Measurements from ENCODE around the gene PANX2. TPM values are rescaled to one million over a fixed set of nuclear protein-coding genes. Genes with fewer than 3 reads are reported as not detected.
"Not testable (repeated sequence)": the region's sequence is repeated elsewhere in the genome, so short reads cannot be mapped to it uniquely, and the experiment has no call there.

The PANX2 gene
- total and polyA plus RNA-seq, 2 experiments from 2014 or later: 0.44 to 2.1 TPM

DNA sequence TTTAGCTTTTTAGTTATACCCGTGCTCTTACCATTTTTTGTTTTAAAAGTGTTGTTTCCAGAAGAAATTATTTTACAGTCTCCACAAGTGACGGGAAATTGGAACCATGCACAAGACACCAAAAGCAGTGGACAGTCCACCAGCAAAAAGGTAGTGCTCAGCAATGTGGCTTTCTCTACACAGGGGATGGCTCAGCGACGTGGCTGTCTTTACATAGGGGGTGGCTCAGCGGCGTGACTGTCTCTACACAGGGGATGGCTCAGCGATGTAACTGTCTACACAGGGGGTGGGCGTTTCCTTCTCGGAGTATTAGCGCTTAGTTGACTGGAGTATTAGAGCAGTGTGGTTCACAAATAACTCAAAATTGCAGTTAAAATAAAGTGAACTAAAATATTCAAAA lies 36.0 kb upstream of the PANX2 start:
- 77% methylated on average over 10 of the region's 10 CpGs for WGBS (ENCODE audit: low lambda C conversion rate, missing lambda C conversion rate)
- no peaks in the 10 kb centered on the region for H4K20me1 ChIP-seq (ENCODE audit: insufficient read depth, poor library complexity, severe bottlenecking)
- no peak overlapping the region for H3K4me2 ChIP-seq
- no peaks in the 10 kb centered on the region for H3K9me3 ChIP-seq (ENCODE audit: low read depth)
- no peak overlapping the region for H3K4me3 ChIP-seq
- H3K4me1 ChIP-seq (ENCODE audit: insufficient read depth): no peaks in the 10 kb centered on the region
- no peak overlapping the region for H3K27ac ChIP-seq
- no peaks in the 10 kb centered on the region for H3K27me3 ChIP-seq
- no peak overlapping the region for H2AFZ ChIP-seq
- H3K79me2 ChIP-seq: no peaks in the 10 kb centered on the region
- no peaks in the 10 kb centered on the region for H3K9me2 ChIP-seq (replicated peaks; ENCODE audit: insufficient read depth)
- DNase-seq (ENCODE audit: low spot score): no peak
- TF ChIP-seq, protein P1, sequence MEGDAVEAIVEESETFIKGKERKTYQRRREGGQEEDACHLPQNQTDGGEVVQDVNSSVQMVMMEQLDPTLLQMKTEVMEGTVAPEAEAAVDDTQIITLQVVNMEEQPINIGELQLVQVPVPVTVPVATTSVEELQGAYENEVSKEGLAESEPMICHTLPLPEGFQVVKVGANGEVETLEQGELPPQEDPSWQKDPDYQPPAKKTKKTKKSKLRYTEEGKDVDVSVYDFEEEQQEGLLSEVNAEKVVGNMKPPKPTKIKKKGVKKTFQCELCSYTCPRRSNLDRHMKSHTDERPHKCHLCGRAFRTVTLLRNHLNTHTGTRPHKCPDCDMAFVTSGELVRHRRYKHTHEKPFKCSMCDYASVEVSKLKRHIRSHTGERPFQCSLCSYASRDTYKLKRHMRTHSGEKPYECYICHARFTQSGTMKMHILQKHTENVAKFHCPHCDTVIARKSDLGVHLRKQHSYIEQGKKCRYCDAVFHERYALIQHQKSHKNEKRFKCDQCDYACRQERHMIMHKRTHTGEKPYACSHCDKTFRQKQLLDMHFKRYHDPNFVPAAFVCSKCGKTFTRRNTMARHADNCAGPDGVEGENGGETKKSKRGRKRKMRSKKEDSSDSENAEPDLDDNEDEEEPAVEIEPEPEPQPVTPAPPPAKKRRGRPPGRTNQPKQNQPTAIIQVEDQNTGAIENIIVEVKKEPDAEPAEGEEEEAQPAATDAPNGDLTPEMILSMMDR (IDR thresholded peaks at IDR 0.05; ENCODE audit: poor library complexity): no peak
- TF ChIP-seq EZH2 (IDR thresholded peaks at IDR 0.05; ENCODE audit: borderline replicate concordance): no peak
- TF ChIP-seq EZH2phosphoT487 (IDR thresholded peaks at IDR 0.05; ENCODE audit: low read depth, severe bottlenecking, unreplicated experiment): no peak
- no peaks in the 10 kb centered on the region for H3K36me3 ChIP-seq (replicated peaks; ENCODE audit: insufficient read depth, low read depth)

DNA sequence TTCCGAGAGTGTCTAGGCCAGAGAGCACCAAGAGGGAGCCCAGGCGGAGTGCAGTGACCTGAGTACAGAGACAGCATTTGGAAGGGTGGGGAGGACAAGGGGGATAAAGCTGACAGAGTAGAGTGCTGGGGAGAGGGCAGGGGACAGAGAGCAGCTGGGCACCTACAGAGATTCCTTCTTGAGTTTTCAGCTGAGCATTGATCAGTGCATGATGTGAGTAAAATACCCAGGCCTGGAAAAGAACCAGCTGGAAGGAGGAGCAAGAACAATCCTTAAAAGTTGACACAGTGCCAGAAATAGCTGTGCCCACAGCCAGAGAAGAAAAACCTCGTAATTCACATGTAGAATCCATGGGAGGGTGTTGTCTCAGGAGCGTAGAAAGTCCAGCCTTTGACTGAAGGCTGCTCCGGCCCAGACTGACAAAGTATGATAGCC lies 33.9 kb upstream of the PANX2 start:
- WGBS (ENCODE audit: low lambda C conversion rate, missing lambda C conversion rate): 79% methylated on average over 5 of the region's 5 CpGs
- Histone ChIP-seq H3K4me1 (ENCODE audit: insufficient read depth) (no peaks in the 10 kb centered on the region), H4K20me1 (ENCODE audit: insufficient read depth, poor library complexity, severe bottlenecking) (no peaks in the 10 kb centered on the region), H3K4me2 (no peak overlapping the region), H3K27me3 (no peaks in the 10 kb centered on the region), H3K27ac (no peak overlapping the region), H3K4me3 (no peak overlapping the region), H3K9me2 (replicated peaks; ENCODE audit: insufficient read depth) (no peaks in the 10 kb centered on the region), H3K36me3 (replicated peaks; ENCODE audit: insufficient read depth, low read depth) (no peaks in the 10 kb centered on the region), H3K79me2 (no peaks in the 10 kb centered on the region), H2AFZ (no peak overlapping the region), H3K9me3 (ENCODE audit: low read depth) (no peaks in the 10 kb centered on the region)
- DNase-seq (ENCODE audit: low spot score): no peak
- TF ChIP-seq, protein P1 (IDR thresholded peaks at IDR 0.05; ENCODE audit: poor library complexity): no peak
- TF ChIP-seq EZH2 (IDR thresholded peaks at IDR 0.05; ENCODE audit: borderline replicate concordance): no peak
- TF ChIP-seq EZH2phosphoT487 (IDR thresholded peaks at IDR 0.05; ENCODE audit: low read depth, severe bottlenecking, unreplicated experiment): no peak

DNA sequence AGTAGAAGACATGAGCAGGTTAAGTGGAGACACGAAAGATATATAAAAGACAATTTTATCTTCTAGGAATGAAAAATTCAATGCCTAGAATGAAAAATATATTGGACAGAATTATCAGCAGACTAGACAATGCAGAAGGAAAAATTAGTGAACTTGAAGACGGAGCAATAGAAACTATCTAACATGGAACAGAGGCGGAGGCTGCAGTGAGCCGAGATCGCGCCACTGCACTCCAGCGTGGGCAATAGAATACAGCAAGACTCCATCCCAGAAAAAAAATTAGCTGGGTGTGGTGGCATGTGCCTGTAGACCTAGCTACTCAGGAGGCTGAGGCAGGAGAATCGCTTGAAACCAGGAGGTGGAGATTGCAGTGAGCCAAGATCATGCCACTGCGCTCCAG lies 33.3 kb upstream of the PANX2 start:
- not testable (repeated sequence) for H3K9me2 ChIP-seq (replicated peaks; ENCODE audit: insufficient read depth); H2AFZ ChIP-seq; H3K9me3 ChIP-seq (ENCODE audit: low read depth); H3K27me3 ChIP-seq; H4K20me1 ChIP-seq (ENCODE audit: insufficient read depth, poor library complexity, severe bottlenecking); DNase-seq (ENCODE audit: low spot score); H3K4me1 ChIP-seq (ENCODE audit: insufficient read depth); H3K36me3 ChIP-seq (replicated peaks; ENCODE audit: insufficient read depth, low read depth); H3K4me2 ChIP-seq; H3K79me2 ChIP-seq; H3K27ac ChIP-seq; H3K4me3 ChIP-seq
- WGBS (ENCODE audit: low lambda C conversion rate, missing lambda C conversion rate): 96% methylated on average over 9 of the region's 9 CpGs

DNA sequence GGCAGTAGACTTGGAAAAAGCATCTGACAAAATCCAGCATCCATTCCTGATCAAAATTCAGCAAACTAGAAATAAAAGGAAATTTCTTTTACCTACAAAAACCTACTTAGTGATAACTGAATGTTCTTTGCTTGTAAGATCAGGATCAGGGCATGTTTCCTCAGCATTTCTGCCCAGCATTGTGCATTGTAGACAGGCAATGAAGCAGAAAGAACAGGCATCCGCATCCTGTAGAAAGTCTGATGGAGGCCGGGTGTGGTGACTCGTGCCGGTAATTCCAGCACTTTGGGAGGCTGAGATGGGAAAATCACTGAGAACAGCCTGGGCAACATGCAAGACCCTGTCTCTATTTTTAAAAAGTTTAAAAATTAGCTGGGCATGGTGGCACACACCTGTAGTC lies 32.5 kb upstream of the PANX2 start:
- Histone ChIP-seq H3K27me3 (no peaks in the 10 kb centered on the region), H2AFZ (no peak overlapping the region), H3K27ac (no peak overlapping the region), H3K4me1 (ENCODE audit: insufficient read depth) (peaks cover 7% of the 10 kb centered on the region), H3K79me2 (no peaks in the 10 kb centered on the region), H4K20me1 (ENCODE audit: insufficient read depth, poor library complexity, severe bottlenecking) (no peaks in the 10 kb centered on the region), H3K4me2 (no peak overlapping the region), H3K4me3 (no peak overlapping the region), H3K9me2 (replicated peaks; ENCODE audit: insufficient read depth) (no peaks in the 10 kb centered on the region), H3K36me3 (replicated peaks; ENCODE audit: insufficient read depth, low read depth) (no peaks in the 10 kb centered on the region), H3K9me3 (ENCODE audit: low read depth) (no peaks in the 10 kb centered on the region)
- no peak for TF ChIP-seq EZH2phosphoT487 (IDR thresholded peaks at IDR 0.05; ENCODE audit: low read depth, severe bottlenecking, unreplicated experiment)
- TF ChIP-seq, protein P1 (IDR thresholded peaks at IDR 0.05; ENCODE audit: poor library complexity): no peak
- no peak for DNase-seq (ENCODE audit: low spot score)
- WGBS (ENCODE audit: low lambda C conversion rate, missing lambda C conversion rate): 89% methylated on average over 4 of the region's 4 CpGs
